IPS DF 6.9 (cell line): ENCODE results near the gene EXOC6B.

ENCODE experiments used
- DNase-seq: peaks from one replicate; pipeline ENCODE4 v3.0.0-alpha.2; 2013; ENCODE audit warnings: low read depth, low spot score
- H3K27ac ChIP-seq: one replicate; pipeline ENCODE4 v1.5.1; 2013; ENCODE audit warnings: low read length, control low read depth
- H3K27me3 ChIP-seq: 2 replicates; pipeline ENCODE4 v1.6.1; 2013; ENCODE audit warnings: mild to moderate bottlenecking, low read length; ENCODE audit not compliant: control insufficient read depth, insufficient read depth
- H3K36me3 ChIP-seq: 2 replicates; pipeline ENCODE4 v1.6.1; 2013; ENCODE audit warnings: low read length; ENCODE audit not compliant: control insufficient read depth, insufficient read depth
- H3K4me1 ChIP-seq: 2 replicates; pipeline ENCODE4 v1.6.1; 2013; ENCODE audit warnings: low read length; ENCODE audit not compliant: control insufficient read depth, insufficient read depth
- H3K4me3 ChIP-seq: 2 replicates; pipeline ENCODE4 v1.5.1; 2013; ENCODE audit warnings: mild to moderate bottlenecking, low read length
- H3K9me3 ChIP-seq: 2 replicates; pipeline ENCODE4 v1.6.1; 2013; ENCODE audit warnings: low read length, inconsistent platforms; ENCODE audit not compliant: control insufficient read depth, insufficient read depth
- WGBS: extraction: QIAGEN DNeasy Blood & Tissue Kit; methylation state at CpG from one replicate; pipeline ENCODE4 v1.1.7; 2013; ENCODE audit warnings: mixed read lengths, missing lambda C conversion rate; ENCODE audit not compliant: insufficient read length, insufficient coverage; 5-methylcytosine and 5-hydroxymethylcytosine counted together

EXOC6B gene

GRCh38 chr2:72131371-72131891 is 694.4 kb downstream of the EXOC6B start:
- H3K27ac ChIP-seq = no peak overlapping the region
- no peak overlapping the region for H3K4me3 ChIP-seq
- H3K27me3 ChIP-seq = no peaks in the 10 kb centered on the region
- no peaks in the 10 kb centered on the region; the same call in 1 of the 2 replicates for H3K36me3 ChIP-seq
- DNase-seq = no peak
- H3K9me3 ChIP-seq = no peaks in the 10 kb centered on the region
- H3K4me1 ChIP-seq = peaks cover 4% of the 10 kb centered on the region
- no CpG with 5 or more reads among the region's 16 CpGs for WGBS

- H3K27me3 ChIP-seq = no peaks in the 10 kb centered on the region
- no peaks in the 10 kb centered on the region for H3K9me3 ChIP-seq
- no peak overlapping the region for H3K4me3 ChIP-seq
- H3K27ac ChIP-seq = no peak overlapping the region
- WGBS = no CpG with 5 or more reads among the region's 26 CpGs
- H3K4me1 ChIP-seq = peaks cover 4% of the 10 kb centered on the region
- DNase-seq = no peak
- H3K36me3 ChIP-seq = no peaks in the 10 kb centered on the region; the same call in 1 of the 2 replicates
Measured at GRCh38 chr2:72130659-72131360, 695.0 kb downstream of the EXOC6B start.

GRCh38 chr2:72129681-72130340 is 696.0 kb downstream of the EXOC6B start:
- Histone ChIP-seq H3K9me3 (no peaks in the 10 kb centered on the region), H3K4me3 (no peak overlapping the region), H3K27me3 (no peaks in the 10 kb centered on the region), H3K36me3 (no peaks in the 10 kb centered on the region; the same call in 1 of the 2 replicates), H3K4me1 (peaks cover 4% of the 10 kb centered on the region), H3K27ac (no peak overlapping the region)
- no CpG with 5 or more reads among the region's 9 CpGs for WGBS
- no peak for DNase-seq

DNA sequence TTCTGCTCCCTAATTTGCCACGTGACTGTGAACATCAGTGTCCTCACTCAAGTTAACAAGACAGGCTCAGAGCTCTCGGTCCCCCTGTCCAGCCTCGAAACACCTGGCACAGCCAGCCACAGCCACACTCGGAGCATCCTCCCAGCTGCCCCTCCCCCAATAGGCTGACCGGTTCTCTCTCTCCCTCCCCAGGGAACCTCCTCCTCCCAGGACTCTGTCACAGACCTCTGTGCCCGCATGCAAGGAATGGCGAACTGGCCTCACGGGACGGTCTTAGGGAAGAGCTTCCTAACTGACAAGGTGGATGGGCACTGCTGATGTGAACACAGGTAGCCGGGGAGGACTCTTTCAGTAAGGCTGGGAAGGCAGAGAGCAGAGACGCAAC is 697.0 kb downstream of the EXOC6B start:
- H3K27ac ChIP-seq = no peak overlapping the region
- no peak for DNase-seq
- no peaks in the 10 kb centered on the region for H3K9me3 ChIP-seq
- peaks cover 4% of the 10 kb centered on the region for H3K4me1 ChIP-seq
- H3K36me3 ChIP-seq = no peaks in the 10 kb centered on the region; the same call in 1 of the 2 replicates
- H3K4me3 ChIP-seq = no peak overlapping the region
- no peaks in the 10 kb centered on the region for H3K27me3 ChIP-seq
- no CpG with 5 or more reads among the region's 11 CpGs for WGBS

GRCh38 chr2:72128059-72128842 is 697.6 kb downstream of the EXOC6B start:
- Histone ChIP-seq H3K4me1 (peaks cover 4% of the 10 kb centered on the region), H3K4me3 (no peak overlapping the region), H3K36me3 (no peaks in the 10 kb centered on the region; the same call in 1 of the 2 replicates), H3K27me3 (no peaks in the 10 kb centered on the region), H3K27ac (no peak overlapping the region), H3K9me3 (no peaks in the 10 kb centered on the region)
- no CpG with 5 or more reads among the region's 24 CpGs for WGBS
- no peak for DNase-seq

DNA sequence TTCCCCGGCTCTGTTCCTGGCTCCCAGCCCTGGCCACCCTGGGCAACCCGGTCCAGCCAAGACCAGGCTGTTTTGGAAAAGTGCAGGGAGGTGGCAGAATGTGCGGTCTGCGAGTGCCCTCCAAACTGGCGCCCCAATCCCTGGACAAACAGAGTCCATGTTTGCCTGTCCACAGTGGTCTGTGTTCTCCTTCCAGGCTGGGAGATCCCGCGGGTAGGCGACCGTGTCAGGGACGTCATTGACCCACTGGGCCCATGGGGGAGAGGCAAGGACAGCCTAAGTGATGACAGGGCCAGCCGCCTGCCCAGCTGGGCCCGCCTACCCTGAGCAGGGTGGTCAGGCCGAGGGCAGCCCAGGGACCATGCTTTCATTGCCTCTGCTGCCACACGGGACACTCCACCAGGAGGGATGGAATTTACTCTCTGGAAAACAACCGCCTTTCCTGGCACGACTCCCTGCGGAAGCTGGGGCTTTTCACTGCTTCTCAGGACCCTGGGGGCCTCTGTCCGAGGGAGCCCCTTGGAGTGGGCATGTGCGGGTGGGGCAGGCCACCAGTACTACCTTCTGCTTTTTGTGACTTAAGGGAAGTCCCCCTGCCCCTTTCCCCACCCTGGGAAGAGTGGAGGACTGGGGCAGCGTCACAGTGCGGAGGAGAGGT is 698.3 kb downstream of the EXOC6B start:
- WGBS = no CpG with 5 or more reads among the region's 21 CpGs
- Histone ChIP-seq H3K4me3 (no peak overlapping the region), H3K9me3 (no peaks in the 10 kb centered on the region), H3K4me1 (peaks cover 4% of the 10 kb centered on the region), H3K27ac (no peak overlapping the region), H3K27me3 (no peaks in the 10 kb centered on the region), H3K36me3 (no peaks in the 10 kb centered on the region; the same call in 1 of the 2 replicates)
- DNase-seq = no peak

DNA sequence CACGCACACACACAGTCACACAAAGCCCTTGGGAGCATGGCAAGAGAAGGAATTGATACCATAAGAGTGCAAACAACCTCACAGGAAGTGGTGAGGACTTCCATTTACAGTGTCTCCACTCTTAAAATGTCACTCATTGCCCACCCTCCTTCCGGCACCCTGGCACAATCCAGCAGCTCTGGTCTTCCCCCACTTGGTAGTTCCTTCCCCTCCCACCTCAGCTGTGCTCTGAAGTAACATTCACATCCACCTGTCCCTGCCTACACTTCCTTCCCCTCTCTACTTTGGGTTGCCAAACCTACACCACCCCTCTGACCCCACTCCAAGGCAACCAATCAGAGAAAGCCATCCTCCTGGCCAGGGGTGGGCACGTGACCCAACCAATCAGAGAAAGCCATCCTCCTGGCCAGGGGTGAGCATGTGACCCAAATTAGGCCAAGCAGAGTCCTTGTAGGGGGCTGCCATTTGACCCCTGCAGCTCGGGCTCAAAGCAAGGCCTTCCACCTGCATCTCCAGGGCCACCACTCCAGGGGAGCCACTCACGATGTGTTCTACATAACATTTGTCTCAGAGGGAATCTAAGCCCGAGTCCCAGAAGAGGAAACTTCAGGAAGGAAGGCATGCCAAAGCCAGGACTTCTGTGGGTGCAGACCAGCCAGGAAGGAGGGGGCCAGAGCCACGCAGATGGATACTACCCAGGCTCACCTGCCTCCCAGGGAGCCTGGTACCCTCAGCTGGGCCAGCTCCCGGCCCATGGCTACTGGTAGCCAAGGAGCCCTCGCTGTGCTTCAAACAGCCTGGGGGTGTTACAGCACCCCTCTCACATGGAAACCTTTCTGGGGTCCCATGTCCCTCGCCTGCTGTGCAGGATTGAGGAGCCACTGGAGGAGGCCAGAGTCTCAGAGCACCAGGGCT is 699.4 kb downstream of the EXOC6B start:
- H3K4me1 ChIP-seq = peaks cover 4% of the 10 kb centered on the region
- H3K27me3 ChIP-seq = no peaks in the 10 kb centered on the region
- DNase-seq = no peak
- H3K9me3 ChIP-seq = no peaks in the 10 kb centered on the region
- no CpG with 5 or more reads among the region's 10 CpGs for WGBS
- no peak overlapping the region for H3K27ac ChIP-seq
- H3K36me3 ChIP-seq = no peaks in the 10 kb centered on the region; the same call in 1 of the 2 replicates
- H3K4me3 ChIP-seq = no peak overlapping the region
